Activated CD4-positive, alpha-beta T cell treated with anti-CD3 and anti-CD28 coated beads, Interleukin-10, Interleukin-2, amounts not matched to agents 100 ng/mL and 50 ng/mL, durations not matched to agents 16 hours and 8 hours (primary cell): Measurements from ENCODE around the gene SGCA.

ENCODE experiments used
- DNase-seq: peaks from one replicate; pipeline ENCODE4 v3.0.0-alpha.2; 2020

The SGCA gene

GRCh38 chr17:50149417-50150353 is 16.1 kb upstream of the SGCA start:
- peak; percentile 66 for DNase-seq

- peak; percentile 23 for DNase-seq
Observed at GRCh38 chr17:50150354-50151040, 15.3 kb upstream of the SGCA start, which contains the start of gene PPP1R9B. PPP1R9B (minus strand) TSS chr17:50150677; CDS start chr17:50150513, 164 bp downstream.

DNA sequence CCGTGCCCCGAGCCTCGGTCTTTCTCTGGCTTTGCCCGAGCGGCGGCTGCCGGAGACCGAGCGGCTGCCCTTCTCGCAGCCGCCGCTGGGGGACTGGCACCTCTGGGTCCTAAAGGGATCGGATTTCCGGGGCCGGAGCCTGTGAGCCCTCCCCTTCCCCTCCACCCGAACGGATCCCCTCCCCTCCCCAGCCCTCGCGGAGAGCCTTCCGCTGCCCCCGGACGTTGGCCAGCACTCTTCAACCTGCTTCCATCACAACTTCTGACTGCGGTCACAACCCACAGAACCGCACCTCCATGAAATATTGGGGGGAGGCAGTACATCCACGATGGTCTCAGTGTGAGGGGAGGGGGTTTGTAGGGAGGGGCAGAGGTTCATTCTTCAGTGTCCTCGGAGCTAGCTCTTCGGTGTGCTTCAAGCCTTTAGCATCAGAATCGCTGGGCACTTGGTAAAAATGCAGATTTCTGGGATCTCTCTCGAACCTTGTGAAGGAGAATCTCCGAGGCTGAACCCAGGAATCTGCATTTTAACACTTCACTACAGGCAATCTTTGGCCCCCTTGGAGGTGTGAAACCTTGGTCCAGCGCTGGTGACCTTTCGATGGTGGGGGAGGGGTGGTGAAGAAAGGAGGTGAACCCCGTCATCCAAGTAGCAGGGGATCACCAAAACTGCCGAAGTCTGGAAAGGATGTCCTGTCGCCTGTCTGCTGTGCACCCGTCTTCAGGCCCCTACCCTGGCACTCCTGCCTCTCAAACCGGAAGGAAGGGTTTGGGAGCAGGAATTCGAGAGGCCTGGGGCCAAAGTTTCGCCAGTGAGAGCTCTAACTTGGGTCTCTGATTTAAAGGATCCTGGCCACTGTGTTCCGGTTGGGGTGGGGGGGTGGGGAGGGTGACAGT is 14.5 kb upstream of the SGCA start:
- DNase-seq = peak; percentile 96

- DNase-seq = peak; percentile 78
Observed at GRCh38 chr17:50151937-50152547, 13.8 kb upstream of the SGCA start.

DNA sequence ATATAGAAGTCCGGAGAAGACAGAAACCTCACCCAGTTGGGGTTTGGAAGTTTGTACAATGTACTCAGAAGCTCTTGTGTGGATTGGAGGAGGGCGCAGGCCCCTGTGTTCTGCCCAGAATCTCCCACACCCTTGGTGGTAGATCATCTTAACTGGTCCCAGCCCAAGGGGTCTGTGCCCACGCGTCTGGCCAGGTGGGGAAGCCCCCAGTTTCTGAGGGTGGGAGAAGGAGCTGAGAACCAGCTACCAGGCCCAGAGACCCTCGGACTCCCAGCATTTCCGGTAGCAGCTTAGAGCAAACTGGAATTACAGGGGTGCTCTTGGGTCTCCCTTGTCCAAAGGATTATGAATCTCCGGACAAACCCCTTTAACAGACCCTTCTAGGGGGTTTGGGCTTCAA is 13.1 kb upstream of the SGCA start:
- DNase-seq = no peak

- DNase-seq = no peak
Observed at GRCh38 chr17:50153650-50154575, 11.9 kb upstream of the SGCA start.

- no peak for DNase-seq
Observed at GRCh38 chr17:50154604-50155003, 11.2 kb upstream of the SGCA start.

- DNase-seq = no peak
Observed at GRCh38 chr17:50155115-50155819, 10.5 kb upstream of the SGCA start.

DNA sequence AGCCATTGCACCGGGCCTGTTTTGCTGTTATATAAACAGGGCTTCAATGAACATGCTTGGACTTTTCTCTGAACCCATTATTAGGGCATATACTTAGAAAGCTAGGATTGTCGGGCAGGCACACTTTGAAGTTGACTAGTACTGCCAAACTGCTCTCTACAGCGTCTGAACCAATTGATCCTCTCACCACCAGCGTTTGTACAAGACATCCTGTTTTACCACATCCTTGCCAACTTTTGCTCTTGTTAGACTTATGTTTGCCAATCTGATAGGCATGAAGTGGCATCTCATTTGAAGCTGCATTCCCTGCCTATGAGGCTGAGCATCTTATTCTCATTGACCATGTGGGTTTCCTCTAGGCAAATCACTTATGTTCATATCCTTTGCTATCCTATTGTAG is 7.9 kb upstream of the SGCA start:
- DNase-seq = peak; percentile 31

- peak; percentile 97 for DNase-seq
Observed at GRCh38 chr17:50161023-50161910, 4.5 kb upstream of the SGCA start.

DNA sequence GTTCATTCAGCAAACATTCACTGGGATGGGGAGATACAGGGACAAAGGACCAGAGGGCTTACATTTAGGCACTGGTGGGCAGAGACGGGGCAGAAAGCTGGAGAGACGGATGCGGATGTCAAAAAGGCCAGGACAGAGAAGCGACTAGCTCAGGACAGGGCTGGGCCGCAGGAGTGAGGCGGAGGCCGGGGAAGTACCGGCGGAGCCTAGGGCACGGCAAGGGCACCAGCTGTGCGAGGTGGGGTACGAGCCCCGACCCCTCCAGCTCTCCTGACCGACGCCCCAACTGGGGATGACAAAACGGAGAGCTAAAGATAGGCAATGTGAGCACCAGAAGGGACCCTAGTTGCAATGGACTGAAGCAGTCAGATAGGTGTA is 3.9 kb upstream of the SGCA start:
- no peak for DNase-seq

- no peak for DNase-seq
Observed at GRCh38 chr17:50162466-50163254, 3.1 kb upstream of the SGCA start.

DNA sequence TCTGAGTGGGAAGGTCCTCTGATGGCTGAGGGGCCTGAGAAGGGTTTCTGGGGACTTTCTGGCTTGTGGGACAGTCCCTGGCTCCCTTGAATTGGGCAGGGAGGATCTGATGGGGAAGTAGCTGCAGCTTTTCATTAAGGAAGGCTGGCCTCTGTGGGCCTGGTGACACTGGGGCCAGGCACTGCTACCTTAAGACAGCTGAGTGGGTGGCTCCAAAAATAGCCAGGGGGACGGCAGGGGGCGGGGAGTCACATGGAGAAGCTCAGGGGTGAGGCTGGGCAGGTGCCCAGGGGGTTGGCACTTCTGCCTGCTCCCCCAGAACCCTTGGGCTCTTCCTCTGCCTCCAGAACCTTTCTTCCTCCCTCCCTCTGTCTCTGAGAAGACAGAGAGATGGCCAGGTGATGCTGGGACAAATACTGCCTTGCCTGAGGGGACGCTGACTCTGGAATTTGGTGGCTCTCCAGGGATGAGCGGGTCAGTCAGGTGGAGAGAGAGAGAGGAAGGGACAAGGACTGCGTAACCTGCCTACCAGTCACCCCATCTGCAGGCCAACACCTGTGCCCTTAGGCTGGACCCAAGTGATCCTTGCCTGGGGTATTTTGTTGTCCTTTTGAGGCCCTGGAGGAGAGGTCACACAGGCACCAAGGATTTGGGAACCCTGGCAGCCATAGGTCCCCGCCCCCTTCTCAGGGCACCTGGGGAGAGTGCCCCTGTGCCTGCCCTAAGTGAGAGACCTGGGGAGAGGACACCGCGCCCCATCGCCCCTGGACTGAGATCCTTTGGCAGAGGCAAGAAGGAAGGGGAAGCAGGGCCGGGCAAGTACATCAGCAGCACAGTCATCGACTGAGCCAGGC is 1.7 kb upstream of the SGCA start:
- DNase-seq = no peak

GRCh38 chr17:50164697-50164988 is 1.2 kb upstream of the SGCA start:
- no peak for DNase-seq

DNA sequence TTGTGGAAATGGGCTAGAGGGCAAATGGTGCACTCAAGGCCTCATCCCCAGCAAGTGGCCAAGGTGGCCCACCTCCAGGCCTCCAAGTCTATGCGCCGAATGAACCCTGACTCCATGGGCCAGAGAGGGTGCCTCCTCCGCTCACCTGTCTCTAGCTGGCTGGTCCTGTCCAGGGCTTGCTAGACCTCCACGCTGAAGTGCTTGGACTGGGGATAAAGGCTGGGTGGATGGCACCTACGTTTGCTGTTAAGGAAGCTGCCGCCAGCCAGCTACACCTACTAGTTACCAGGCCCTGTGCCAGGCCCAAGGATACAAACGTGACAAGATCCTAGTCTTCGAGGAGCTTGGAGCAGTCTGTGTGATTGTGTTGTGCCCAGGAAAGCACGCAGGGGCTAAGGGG is 739 bp upstream of the SGCA start:
- no peak for DNase-seq

DNA sequence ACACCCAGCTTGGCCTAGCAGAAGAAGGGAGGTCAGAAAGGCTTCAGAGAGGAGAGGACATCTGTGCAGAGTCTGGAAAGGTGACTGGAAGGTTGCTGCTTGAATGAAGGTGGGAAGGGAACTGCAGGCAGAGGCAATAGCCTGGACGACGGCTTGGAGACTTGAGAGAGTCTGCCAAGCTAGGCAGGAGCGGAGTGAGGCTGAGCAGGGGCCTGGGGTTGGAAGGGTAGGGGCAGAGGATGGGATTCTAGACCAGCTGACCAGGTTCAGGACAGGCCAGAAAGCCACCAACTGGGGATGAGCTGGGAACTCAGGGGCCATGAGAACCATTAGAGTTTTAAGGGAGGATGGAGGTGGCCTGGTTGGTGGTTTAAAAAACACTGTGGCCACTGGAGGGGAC is 339 bp upstream of the SGCA start:
- no peak for DNase-seq

GRCh38 chr17:50166518-50167181 is 845 bp downstream of the SGCA start:
- no peak for DNase-seq

- DNase-seq = no peak
Observed at GRCh38 chr17:50167371-50167770, 1.6 kb downstream of the SGCA start.
